A549 (cell line): Measurements from ENCODE around the gene STARD6. TPM values are rescaled to one million over a fixed set of nuclear protein-coding genes. Genes with fewer than 3 reads are reported as not detected.
"Not testable (repeated sequence)": the region's sequence is repeated elsewhere in the genome, so short reads cannot be mapped to it uniquely, and the experiment has no call there.

ENCODE experiments used
- ATAC-seq, 2 experiments: fragments of 200-7000 bp in 1 of 2; fragments of >200 bp in 1 of 2; cut with Nextera tagmentation in 1 of 2; cut with Tn5 transposase in 1 of 2; 3 replicates each; pipeline versions ENCODE4 v1.8.0 to v1.9.1; 2018 to 2020; ENCODE audit warnings: mild to moderate bottlenecking in 1 of 2, moderate library complexity in 1 of 2
- CTCF ChIA-PET: fragments of 300-600 bp; sonication (Branson Sonifier 250); formaldehyde crosslinking; extraction: SDS; loops from one replicate; lab custom pipeline; 2021; ENCODE audit warnings: antibody characterized with exemption, inconsistent platforms; lab: Yijun Ruan, JAX
- POLR2A ChIA-PET: fragments of 350-600 bp; formaldehyde crosslinking; extraction: SDS; loops from one replicate; lab custom pipeline; 2021; ENCODE audit warnings: antibody characterized with exemption, inconsistent platforms; lab: Yijun Ruan, JAX
- DNase-seq, 2 experiments: peaks; one replicate each; pipeline versions ENCODE4 v3.0.0 to v3.0.0-alpha.2; 2011 to 2016; ENCODE audit warnings: low read depth in 1 of 2, low spot score in 1 of 2
- FAIRE-seq: peaks from 2 replicates; lab custom pipeline; 2011; peaks lifted over from hg19 to GRCh38; lab: Jason Lieb, UNC
- H3K27ac ChIP-seq, 2 experiments: fragments of >200 bp; sonication (Bioruptor Twin); formaldehyde crosslinking; 3 replicates each; pipeline ENCODE4 v1.5.1; 2016 to 2017
- H3K4me1 ChIP-seq: fragments of >200 bp; sonication (Bioruptor Twin); formaldehyde crosslinking; 3 replicates; pipeline ENCODE4 v1.6.1; 2016
- H3K4me2 ChIP-seq: fragments of >200 bp; sonication (Bioruptor Twin); formaldehyde crosslinking; 3 replicates; pipeline ENCODE4 v1.6.1; 2016
- H3K4me3 ChIP-seq: fragments of >200 bp; sonication (Bioruptor Twin); formaldehyde crosslinking; 3 replicates; pipeline ENCODE4 v1.5.1; 2016
- H3K9me3 ChIP-seq: fragments of >200 bp; sonication (Bioruptor Twin); formaldehyde crosslinking; 3 replicates; pipeline ENCODE4 v1.6.1; 2016
- BCL3 ChIP-seq: fragments of >200 bp; sonication (Bioruptor Twin); formaldehyde crosslinking; IDR thresholded peaks from 3 replicates; pipeline ENCODE4 v1.6.1; 2016
- CBX2 ChIP-seq: fragments of 200-600 bp; sonication (generic); IDR thresholded peaks from 2 replicates; pipeline ENCODE4 v1.6.1; 2016; ENCODE audit warnings: low read depth, mild to moderate bottlenecking, borderline replicate concordance
- ESRRA ChIP-seq: fragments of 150-350 bp; IDR thresholded peaks from 2 replicates; pipeline ENCODE4 v1.6.1; 2014; ENCODE audit warnings: mild to moderate bottlenecking, low read length, borderline replicate concordance
- FOSL2 ChIP-seq, 2 experiments: fragments of 450-650 bp in 1 of 2; fragments of >200 bp in 1 of 2; sonication (Bioruptor Twin) in 1 of 2; formaldehyde crosslinking; IDR thresholded peaks; 2 replicates each; pipeline versions ENCODE4 v1.5.0 to v1.6.1; 2016 to 2020; ENCODE audit warnings: mild to moderate bottlenecking in 1 of 2, moderate library complexity in 1 of 2
- GATA3 ChIP-seq: IDR thresholded peaks from 2 replicates; pipeline ENCODE4 v1.6.1; 2012; ENCODE audit warnings: borderline replicate concordance
- HDAC2 ChIP-seq: fragments of 200-600 bp; sonication (generic); IDR thresholded peaks from 2 replicates; pipeline ENCODE4 v1.6.1; 2016
- JUN ChIP-seq, 2 experiments: fragments of >200 bp; sonication (Bioruptor Twin); formaldehyde crosslinking; IDR thresholded peaks; 2 replicates in 1 of 2; 3 replicates in 1 of 2; pipeline ENCODE4 v1.6.1; 2016 to 2017
- JUNB ChIP-seq: fragments of >200 bp; sonication (Bioruptor Twin); formaldehyde crosslinking; IDR thresholded peaks from 2 replicates; pipeline ENCODE4 v1.6.1; 2016
- MYC ChIP-seq: IDR thresholded peaks from 2 replicates; pipeline ENCODE4 v1.6.1; 2012; ENCODE audit warnings: mild to moderate bottlenecking, inconsistent platforms, low read length, improper control_type of control experiment, borderline replicate concordance
- NFE2L2 ChIP-seq: fragments of 150-350 bp; conservative IDR thresholded peaks from 2 replicates; pipeline ENCODE4 v1.6.1; 2014; ENCODE audit warnings: low read length
- RAD21 ChIP-seq, 2 experiments: fragments of >200 bp in 1 of 2; sonication (Bioruptor Twin) in 1 of 2; formaldehyde crosslinking in 1 of 2; IDR thresholded peaks in 1 of 2; conservative IDR thresholded peaks in 1 of 2; 2 replicates in 1 of 2; 3 replicates in 1 of 2; pipeline ENCODE4 v1.6.1; 2012 to 2018; ENCODE audit warnings: inconsistent platforms in 1 of 2
- RARB ChIP-seq: fragments of 250-450 bp; sonication (Bioruptor Pico); IDR thresholded peaks from 2 replicates; pipeline ENCODE4 v1.8.0; 2021; ENCODE audit warnings: mild to moderate bottlenecking, moderate library complexity
- RCOR1 ChIP-seq: fragments of 150-350 bp; IDR thresholded peaks from 2 replicates; pipeline ENCODE4 v1.6.1; 2014; ENCODE audit warnings: antibody characterized with exemption, low read length, low read depth
- SMC3 ChIP-seq: fragments of >200 bp; sonication (Bioruptor Twin); formaldehyde crosslinking; IDR thresholded peaks from 3 replicates; pipeline ENCODE4 v1.6.1; 2018; ENCODE audit warnings: inconsistent platforms
- SREBF2 ChIP-seq: fragments of 450-650 bp; IDR thresholded peaks from 2 replicates; pipeline ENCODE4 v1.6.1; 2014; ENCODE audit warnings: mild to moderate bottlenecking, moderate library complexity
- ZNF302 ChIP-seq: fragments of 250-450 bp; sonication (Bioruptor Pico); IDR thresholded peaks from 2 replicates; pipeline ENCODE4 v1.9.0; 2021; ENCODE audit warnings: inconsistent platforms, mild to moderate bottlenecking, moderate library complexity
- WGBS: methylation state at CpG from one replicate; pipeline ENCODE4 v1.1.6; 2017; ENCODE audit errors: missing lambda C conversion rate; 5-methylcytosine and 5-hydroxymethylcytosine counted together
- polyA plus RNA-seq, 4 experiments: library from polyadenylated mRNA; depleted of rRNA in 3 of 4; stranded (reverse); fragments of >200 nt; fragmentation: RNase III in 1 of 4; extraction: RNeasy Plus Mini Kit Qiagen cat#74134 plus additional on column Dnase treatment in 1 of 4; gene quantifications; 2 replicates in 3 of 4; 3 replicates in 1 of 4; pipeline ENCODE4 v1.2.3, GENCODE V29; 2011 to 2017
- TF ChIP-seq, protein P1 (sequence below): fragments of 200-600 bp; sonication (generic); IDR thresholded peaks from 2 replicates; pipeline ENCODE4 v1.6.1; 2016; ENCODE audit warnings: antibody characterized with exemption, mild to moderate bottlenecking, moderate library complexity
- TF ChIP-seq, protein P2 (sequence below): IDR thresholded peaks from 2 replicates; pipeline ENCODE4 v1.6.1; 2012

Gene STARD6
- polyA plus RNA-seq, 2 of the 4 experiments (the other 2 are of a cell fraction): not detected

DNA sequence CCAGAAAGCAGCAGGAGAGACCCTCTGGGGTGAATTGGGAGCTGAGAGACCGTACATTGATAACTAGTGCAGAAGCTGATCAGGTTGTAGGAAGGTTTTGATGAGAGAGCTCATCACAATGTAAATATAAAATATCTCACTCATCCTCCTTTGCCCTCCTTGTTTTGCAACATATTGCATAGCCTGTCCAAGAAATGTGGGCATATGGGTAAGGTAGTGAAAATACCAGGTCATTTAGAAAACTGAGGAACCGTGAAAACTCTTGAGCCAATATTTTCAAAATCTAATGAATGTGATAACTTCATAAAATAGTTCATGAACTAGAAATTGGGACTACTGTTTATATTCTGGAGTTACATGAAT, 31.5 kb upstream of the STARD6 start (continued):
- TF ChIP-seq, protein P1, sequence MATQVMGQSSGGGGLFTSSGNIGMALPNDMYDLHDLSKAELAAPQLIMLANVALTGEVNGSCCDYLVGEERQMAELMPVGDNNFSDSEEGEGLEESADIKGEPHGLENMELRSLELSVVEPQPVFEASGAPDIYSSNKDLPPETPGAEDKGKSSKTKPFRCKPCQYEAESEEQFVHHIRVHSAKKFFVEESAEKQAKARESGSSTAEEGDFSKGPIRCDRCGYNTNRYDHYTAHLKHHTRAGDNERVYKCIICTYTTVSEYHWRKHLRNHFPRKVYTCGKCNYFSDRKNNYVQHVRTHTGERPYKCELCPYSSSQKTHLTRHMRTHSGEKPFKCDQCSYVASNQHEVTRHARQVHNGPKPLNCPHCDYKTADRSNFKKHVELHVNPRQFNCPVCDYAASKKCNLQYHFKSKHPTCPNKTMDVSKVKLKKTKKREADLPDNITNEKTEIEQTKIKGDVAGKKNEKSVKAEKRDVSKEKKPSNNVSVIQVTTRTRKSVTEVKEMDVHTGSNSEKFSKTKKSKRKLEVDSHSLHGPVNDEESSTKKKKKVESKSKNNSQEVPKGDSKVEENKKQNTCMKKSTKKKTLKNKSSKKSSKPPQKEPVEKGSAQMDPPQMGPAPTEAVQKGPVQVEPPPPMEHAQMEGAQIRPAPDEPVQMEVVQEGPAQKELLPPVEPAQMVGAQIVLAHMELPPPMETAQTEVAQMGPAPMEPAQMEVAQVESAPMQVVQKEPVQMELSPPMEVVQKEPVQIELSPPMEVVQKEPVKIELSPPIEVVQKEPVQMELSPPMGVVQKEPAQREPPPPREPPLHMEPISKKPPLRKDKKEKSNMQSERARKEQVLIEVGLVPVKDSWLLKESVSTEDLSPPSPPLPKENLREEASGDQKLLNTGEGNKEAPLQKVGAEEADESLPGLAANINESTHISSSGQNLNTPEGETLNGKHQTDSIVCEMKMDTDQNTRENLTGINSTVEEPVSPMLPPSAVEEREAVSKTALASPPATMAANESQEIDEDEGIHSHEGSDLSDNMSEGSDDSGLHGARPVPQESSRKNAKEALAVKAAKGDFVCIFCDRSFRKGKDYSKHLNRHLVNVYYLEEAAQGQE: no peak
- TF ChIP-seq RAD21 (conservative IDR thresholded peaks at IDR 0.05 in 1 of 2, IDR thresholded peaks at IDR 0.05 in 1 of 2): no peak

GRCh38 chr18:54388203-54389142, 30.8 kb upstream of the STARD6 start:
- CTCF ChIA-PET: interaction anchor here (1.1 to 1.2 kb wide), 2 partner anchors 32 to 283 kb away, joined by 3 read pairs; no protein-coding TSS in a partner anchor
- TF ChIP-seq SREBF2 (no peak), RCOR1 (no peak), HDAC2 (no peak), SMC3 (no peak), RARB (CRISPR knock-in tag) (no peak), ZNF302 (CRISPR knock-in tag) (no peak), BCL3 (no peak), CBX2 (no peak), JUN (IDR thresholded peaks at IDR 0.05) (no peak), NFE2L2 (no peak), FOSL2 (IDR thresholded peaks at IDR 0.05) (peak; percentile 47), FOSL2 (CRISPR knock-in tag; IDR thresholded peaks at IDR 0.05) (peak; percentile 60)
- TF ChIP-seq, protein P2, sequence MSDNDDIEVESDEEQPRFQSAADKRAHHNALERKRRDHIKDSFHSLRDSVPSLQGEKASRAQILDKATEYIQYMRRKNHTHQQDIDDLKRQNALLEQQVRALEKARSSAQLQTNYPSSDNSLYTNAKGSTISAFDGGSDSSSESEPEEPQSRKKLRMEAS: 0 out of 2 replicates have a peak, but pooled peaks have one; percentile 20
- POLR2A ChIA-PET: no interaction called here
- no peak overlapping the region for H3K4me3 ChIP-seq
- peak; percentile 88 to 95 for ATAC-seq
- no peaks in the 10 kb centered on the region for H3K9me3 ChIP-seq
- peaks cover 13% of the 10 kb centered on the region; the same call in 2 of the 3 replicates for H3K4me1 ChIP-seq
- DNase-seq: peak; percentile 19 to 62
- H3K27ac ChIP-seq: peak overlapping the region; percentile 17 to 67; a peak in 5 of 6 replicates
- peak overlapping the region; percentile 58 for H3K4me2 ChIP-seq
- 26% methylated on average over 6 of the region's 6 CpGs for WGBS
- no peak for FAIRE-seq

DNA sequence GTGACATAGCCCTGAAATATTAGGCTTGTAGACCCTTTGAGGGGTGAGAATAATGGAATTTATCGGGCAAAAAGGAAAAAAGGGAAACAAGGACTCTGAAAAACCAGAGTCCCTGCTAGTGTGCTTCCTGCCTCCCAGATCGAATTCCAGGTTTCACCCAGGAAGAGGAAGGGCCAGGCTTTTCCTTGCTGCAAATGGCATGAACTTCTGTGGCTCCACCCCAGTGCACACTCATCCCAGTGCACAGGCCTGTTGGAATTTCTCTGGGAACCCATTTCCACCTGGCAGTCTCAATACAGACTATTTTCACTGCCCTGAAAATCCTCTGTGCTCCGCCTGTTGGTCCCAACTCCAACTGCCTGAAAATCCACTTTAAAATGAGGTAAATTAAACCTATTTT, 30.0 kb upstream of the STARD6 start:
- DNase-seq (no peak), ATAC-seq (no peak), FAIRE-seq (no peak)
- CTCF ChIA-PET: no interaction called here
- H3K4me2 ChIP-seq: no peak overlapping the region
- POLR2A ChIA-PET: no interaction called here
- H3K9me3 ChIP-seq: no peaks in the 10 kb centered on the region
- TF ChIP-seq GATA3: no peak
- TF ChIP-seq SMC3: no peak
- no peak for TF ChIP-seq JUNB
- TF ChIP-seq MYC: no peak
- TF ChIP-seq ESRRA: no peak
- H3K27ac ChIP-seq: no peak overlapping the region
- H3K4me3 ChIP-seq: no peak overlapping the region
- WGBS: 86% methylated on average over 3 of the region's 3 CpGs
- peaks cover 13% of the 10 kb centered on the region; the same call in 2 of the 3 replicates for H3K4me1 ChIP-seq

DNA sequence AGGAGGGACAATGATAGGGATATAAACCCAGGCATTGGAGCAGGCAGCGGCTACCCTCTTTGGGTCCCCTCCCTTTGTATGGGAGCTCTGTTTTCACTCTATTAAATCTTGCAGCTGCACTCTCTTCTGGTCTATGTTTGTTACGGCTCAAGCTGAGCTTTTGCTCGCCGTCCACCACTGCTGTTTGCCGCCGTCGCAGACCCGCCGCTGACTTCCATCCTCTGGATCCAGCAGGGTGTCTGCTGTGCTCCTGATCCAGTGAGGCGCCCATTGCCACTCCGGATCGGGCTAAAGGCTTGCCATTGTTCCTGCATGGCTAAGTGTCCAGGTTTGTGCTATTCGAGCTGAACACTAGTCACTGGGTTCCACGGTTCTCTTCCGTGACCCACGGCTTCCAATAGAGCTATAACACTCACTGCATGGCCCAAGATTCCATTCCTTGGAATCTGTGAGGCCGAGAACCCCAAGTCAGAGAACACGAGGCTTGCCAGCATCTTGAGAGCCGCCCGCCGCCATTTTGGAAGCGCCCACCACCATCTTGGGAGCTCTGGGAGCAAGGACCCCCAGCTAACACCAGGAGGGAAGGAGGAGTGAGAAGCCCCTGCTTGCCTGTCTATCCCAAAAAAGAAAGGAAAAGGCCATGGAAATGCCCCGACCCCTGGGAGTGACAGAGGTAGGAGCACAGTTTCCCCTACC, 29.3 kb upstream of the STARD6 start:
- H3K9me3 ChIP-seq, DNase-seq, ATAC-seq, POLR2A ChIA-PET, FAIRE-seq, H3K27ac ChIP-seq, H3K4me3 ChIP-seq, H3K4me2 ChIP-seq: not testable (repeated sequence)
- peaks cover 13% of the 10 kb centered on the region; the same call in 2 of the 3 replicates for H3K4me1 ChIP-seq
- WGBS: 93% methylated on average over 17 of the region's 23 CpGs
- CTCF ChIA-PET: interaction anchor here (1.4 kb wide), 1 partner anchor 29 kb away, joined by 3 read pairs; the partner anchor contains the start of genes C18orf54 and STARD6
